Aortic smooth muscle cell (primary cell): ENCODE measurements around the gene CST8. TPM values are rescaled to one million over a fixed set of nuclear protein-coding genes. Genes with fewer than 3 reads are reported as not detected.

Experiments used
- total RNA-seq: library from RNA; depleted of rRNA; stranded (reverse); fragments of >200 nt; gene quantifications from 2 replicates; pipeline ENCODE4 v1.2.3, GENCODE V29; 2014

CST8 gene, protein sequence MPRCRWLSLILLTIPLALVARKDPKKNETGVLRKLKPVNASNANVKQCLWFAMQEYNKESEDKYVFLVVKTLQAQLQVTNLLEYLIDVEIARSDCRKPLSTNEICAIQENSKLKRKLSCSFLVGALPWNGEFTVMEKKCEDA
- not detected in 2 replicates for total RNA-seq

DNA sequence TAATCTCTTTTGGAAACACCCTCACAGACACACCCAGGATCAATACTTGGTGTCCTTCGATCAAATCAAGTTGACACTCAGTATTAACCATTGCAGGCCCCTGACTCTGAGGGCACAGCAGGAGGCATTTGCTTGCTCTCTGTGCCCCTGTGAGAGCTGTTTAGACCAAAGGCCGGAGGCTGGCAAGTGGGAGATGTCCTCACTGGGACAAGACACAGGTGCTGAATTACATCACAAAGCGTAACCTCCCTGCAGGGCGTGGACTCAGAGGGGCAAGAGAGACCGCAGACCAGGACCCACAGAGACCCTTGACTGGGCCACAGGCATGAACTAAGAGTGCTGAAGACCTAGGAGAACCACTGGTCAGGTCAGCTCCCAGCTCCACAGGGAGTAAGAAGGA is at the start of gene CST8:
TSS of gene CST8 (plus strand) at position 301 of the 400 bp plus-strand sequence. CDS start 551 bp downstream, outside the sequence.

DNA sequence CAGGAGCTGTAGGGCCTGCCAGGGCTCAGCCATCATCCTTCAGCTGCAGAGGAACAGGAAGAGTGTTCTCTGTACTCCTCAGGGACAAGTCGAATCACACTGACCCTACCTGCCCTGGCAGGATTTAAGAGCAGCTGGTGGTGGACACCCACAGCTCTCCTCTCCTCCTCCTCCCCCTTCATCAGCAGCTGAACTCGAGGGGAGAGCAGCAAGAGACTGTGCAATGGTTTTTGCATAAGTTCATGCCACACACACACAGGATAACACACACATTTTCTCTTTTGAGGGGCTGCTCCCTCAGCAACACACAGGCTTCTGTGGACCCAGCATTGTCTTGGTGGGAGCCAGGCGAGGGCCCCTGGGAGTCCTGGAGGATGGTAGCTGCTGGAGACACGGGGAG is 38.1 kb upstream of the CST8 start, which contains the start of gene CST11:
TSS of gene CST11 (minus strand) at position 101 of the 400 bp plus-strand sequence. CDS start at position 36, 65 bp downstream.

Other genes starting within 250 kb of the CST8 start
- 14.6 and 21.0 TPM in 2 replicates for gene NXT1, start 140.3 kb upstream of the CST8 start, total RNA-seq
- gene GZF1, start 128.9 kb upstream of the CST8 start, total RNA-seq: 23.8 and 32.9 TPM in 2 replicates
- gene NAPB, start 69.6 kb upstream of the CST8 start, total RNA-seq: 5.8 and 7.3 TPM in 2 replicates
- gene CSTL1, start 51.4 kb upstream of the CST8 start, total RNA-seq: not detected in 2 replicates
- gene CST11, start 38.2 kb upstream of the CST8 start, total RNA-seq: not detected in 2 replicates
- not detected in 2 replicates for gene CST9L, start 77.4 kb downstream of the CST8 start, total RNA-seq
- not detected in 2 replicates for gene CST9, start 114.8 kb downstream of the CST8 start, total RNA-seq
- 173 and 310 TPM in 2 replicates for gene CST3, start 146.8 kb downstream of the CST8 start, total RNA-seq
- gene CST4, start 197.9 kb downstream of the CST8 start, total RNA-seq: 0.26 and 0.31 TPM in 2 replicates